GM23248 (cell line): Measurements from ENCODE around the gene IL1RAPL2. TPM values are rescaled to one million over a fixed set of nuclear protein-coding genes. Genes with fewer than 3 reads are reported as not detected.
"Not testable (repeated sequence)": the region's sequence is repeated elsewhere in the genome, so short reads cannot be mapped to it uniquely, and the experiment has no call there.

Experiments used
- DNase-seq: peaks from one replicate; pipeline ENCODE4 v3.0.0-alpha.2; 2015
- H2AFZ ChIP-seq: fragments of 200-600 bp; sonication (generic); 2 replicates; pipeline ENCODE4 v1.6.1; 2016; ENCODE audit warnings: antibody characterized with exemption
- H3F3A ChIP-seq: fragments of 200-600 bp; sonication (generic); 2 replicates; pipeline ENCODE4 v1.6.1; 2016; ENCODE audit warnings: mild to moderate bottlenecking, antibody characterized with exemption, mixed run types; ENCODE audit not compliant: insufficient read depth
- H3K27ac ChIP-seq: fragments of 200-600 bp; sonication (generic); 2 replicates; pipeline ENCODE4 v1.5.1; 2016; ENCODE audit warnings: mild to moderate bottlenecking
- H3K27me3 ChIP-seq: fragments of 200-600 bp; sonication (generic); replicated peaks from 2 replicates; pipeline ENCODE4 v1.6.1; 2016; ENCODE audit warnings: mild to moderate bottlenecking; ENCODE audit not compliant: insufficient read depth
- H3K36me3 ChIP-seq: fragments of 200-600 bp; sonication (generic); 2 replicates; pipeline ENCODE4 v1.6.1; 2016; ENCODE audit warnings: low read depth, mild to moderate bottlenecking
- H3K4me1 ChIP-seq: fragments of 200-600 bp; sonication (generic); 2 replicates; pipeline ENCODE4 v1.6.1; 2016; ENCODE audit warnings: mild to moderate bottlenecking; ENCODE audit not compliant: insufficient read depth
- H3K4me2 ChIP-seq: fragments of 200-600 bp; sonication (generic); one replicate; pipeline ENCODE4 v1.6.1; 2016; ENCODE audit warnings: mild to moderate bottlenecking; ENCODE audit not compliant: unreplicated experiment
- H3K4me3 ChIP-seq: fragments of 200-600 bp; sonication (generic); 2 replicates; pipeline ENCODE4 v1.5.1; 2016; ENCODE audit warnings: mild to moderate bottlenecking
- H3K79me2 ChIP-seq: fragments of 200-600 bp; sonication (generic); 2 replicates; pipeline ENCODE4 v1.6.1; 2016; ENCODE audit warnings: mild to moderate bottlenecking; ENCODE audit not compliant: insufficient read depth
- H3K9ac ChIP-seq: fragments of 200-600 bp; sonication (generic); 2 replicates; pipeline ENCODE4 v1.6.1; 2016; ENCODE audit warnings: mild to moderate bottlenecking
- H3K9me2 ChIP-seq: fragments of 200-600 bp; sonication (generic); 2 replicates; pipeline ENCODE4 v1.6.1; 2016; ENCODE audit warnings: mixed run types, mild to moderate bottlenecking, moderate library complexity; ENCODE audit not compliant: insufficient read depth
- H3K9me3 ChIP-seq: fragments of 200-600 bp; sonication (generic); one replicate; pipeline ENCODE4 v1.6.1; 2017; ENCODE audit warnings: low read depth
- H4K20me1 ChIP-seq: fragments of 200-600 bp; sonication (generic); 2 replicates; pipeline ENCODE4 v1.6.0; 2016; ENCODE audit not compliant: insufficient read depth
- EZH2 ChIP-seq: fragments of 200-600 bp; sonication (generic); IDR thresholded peaks from 2 replicates; pipeline ENCODE4 v1.6.1; 2018; ENCODE audit warnings: antibody characterized with exemption, mild to moderate bottlenecking; ENCODE audit not compliant: insufficient read depth, poor library complexity, severe bottlenecking
- EZH2phosphoT487 ChIP-seq: fragments of 200-600 bp; sonication (generic); IDR thresholded peaks from 2 replicates; pipeline ENCODE4 v1.6.1; 2018; ENCODE audit warnings: antibody characterized with exemption, moderate library complexity, mild to moderate bottlenecking, low read depth; ENCODE audit not compliant: insufficient read depth
- WGBS, 2 experiments: methylation state at CpG; one replicate each; pipeline ENCODE4 v1.1.6; 2015 to 2017; ENCODE audit warnings: low lambda C conversion rate in 2 of 2, low coverage in 1 of 2; ENCODE audit errors: missing lambda C conversion rate in 2 of 2; 5-methylcytosine and 5-hydroxymethylcytosine counted together
- in situ Hi-C: fragments of 300-500 bp; cut with MboI; formaldehyde crosslinking; loops from 2 replicates; pipeline ENCODE4 v1.15.0; 2020
- polyA plus RNA-seq: library from polyadenylated mRNA; unstranded; fragments of >200 nt; fragmentation: Nextera tagmentation; extraction: Ambion mirVana; gene quantifications from 2 replicates; pipeline ENCODE4 v1.2.1, GENCODE V29; 2016
- total RNA-seq: library from RNA; depleted of rRNA; stranded (reverse); fragments of >200 nt; shearing (Covaris generic); gene quantifications from 2 replicates; pipeline ENCODE4 v1.2.3, GENCODE V29; 2014; rRNA removed

IL1RAPL2 gene
- total RNA-seq: not detected in 2 replicates
- polyA plus RNA-seq: not detected in 2 replicates

DNA sequence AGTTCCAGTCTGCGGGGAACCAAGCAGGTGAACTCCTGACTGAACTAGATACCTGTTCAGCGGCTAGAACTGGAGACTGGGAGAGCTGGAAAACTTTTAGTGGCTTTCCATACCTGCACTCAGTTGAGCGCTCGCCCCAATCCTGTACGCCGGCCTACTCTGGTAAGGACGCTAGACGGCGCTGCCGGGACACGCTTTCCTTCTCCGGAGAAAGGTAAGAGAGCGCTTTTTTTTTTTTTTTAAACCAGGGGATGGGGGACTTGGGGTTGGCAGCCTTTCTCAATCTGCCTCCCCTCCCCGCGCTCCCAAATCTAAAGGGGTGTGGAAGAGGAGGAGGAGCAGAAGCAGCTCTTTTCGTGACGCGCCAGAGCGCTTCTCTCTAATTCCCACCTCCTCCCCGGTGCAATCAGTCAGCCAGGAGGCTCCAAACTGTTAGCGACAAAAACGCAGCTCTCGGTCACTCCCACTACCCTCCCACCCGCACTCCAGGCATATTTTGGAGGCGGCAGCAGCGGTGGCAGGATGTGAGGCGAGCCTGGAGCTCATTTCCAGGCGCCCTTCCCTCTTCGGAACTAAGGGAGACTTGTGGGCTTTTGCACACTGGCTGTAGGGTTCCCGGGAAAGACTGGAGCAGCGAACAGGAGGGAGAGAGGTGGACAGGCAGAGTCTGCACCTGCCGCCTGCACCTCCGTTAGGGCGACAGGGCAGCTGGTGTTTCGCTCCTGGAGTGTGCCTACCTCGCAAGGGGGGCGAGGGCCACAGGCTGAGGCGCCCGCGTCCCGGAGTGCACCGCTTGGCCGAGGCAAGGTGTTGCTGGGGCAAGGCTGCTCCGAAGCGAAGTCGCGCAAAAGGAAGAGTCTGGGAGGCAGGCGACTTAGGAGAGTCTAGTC, at the start of gene IL1RAPL2:
Gene IL1RAPL2, plus strand, starts transcription at position 409 of the 890 bp plus-strand sequence.
- Histone ChIP-seq H3K9me3 (no peaks in the 10 kb centered on the region), H3K36me3 (no peaks in the 10 kb centered on the region), H3K27me3 (no peaks in the 10 kb centered on the region; the same call in 1 of the 2 replicates), H3K4me3 (no peak within 1 kb of the TSS), H4K20me1 (no peaks in the 10 kb centered on the region), H3K9me2 (no peaks in the 10 kb centered on the region), H3K27ac (no peak within 1 kb of the TSS), H3K79me2 (no peaks in the 10 kb centered on the region), H2AFZ (no peak within 1 kb of the TSS), H3K4me1 (no peaks in the 10 kb centered on the region), H3K4me2 (no peak within 1 kb of the TSS), H3F3A (no peaks in the 10 kb centered on the region), H3K9ac (no peak within 1 kb of the TSS)
- in situ Hi-C loops: no loop called here
- peak; percentile 34 for DNase-seq
- TF ChIP-seq EZH2phosphoT487 (no peak), EZH2 (no peak)
- WGBS, 2 experiments: 3% methylated on average over 25 to 39 of the region's 48 CpGs

GRCh38 chrX:104522386-104522785, 43.6 kb upstream of the IL1RAPL2 start:
- H3K9ac ChIP-seq: no peak overlapping the region
- 0 to 5% methylated on average over 2 of the region's 2 CpGs for WGBS, 2 experiments
- no peaks in the 10 kb centered on the region for H3K9me3 ChIP-seq
- no peaks in the 10 kb centered on the region for H3F3A ChIP-seq
- no peak overlapping the region for H3K4me3 ChIP-seq
- TF ChIP-seq EZH2 (no peak), EZH2phosphoT487 (no peak)
- no peaks in the 10 kb centered on the region for H3K4me1 ChIP-seq
- no peak for DNase-seq
- H3K27me3 ChIP-seq: no peaks in the 10 kb centered on the region
- in situ Hi-C loops: no loop called here
- H3K79me2 ChIP-seq: no peaks in the 10 kb centered on the region
- H2AFZ ChIP-seq: no peak overlapping the region
- H3K27ac ChIP-seq: no peak overlapping the region
- H3K9me2 ChIP-seq: no peaks in the 10 kb centered on the region
- no peak overlapping the region for H3K4me2 ChIP-seq
- H4K20me1 ChIP-seq: no peaks in the 10 kb centered on the region
- no peaks in the 10 kb centered on the region for H3K36me3 ChIP-seq

- Histone ChIP-seq H3K9me2 (no peaks in the 10 kb centered on the region), H3K4me3 (no peak overlapping the region), H3K4me1 (no peaks in the 10 kb centered on the region), H3K4me2 (no peak overlapping the region), H3K9ac (no peak overlapping the region), H3K27me3 (no peaks in the 10 kb centered on the region), H3K9me3 (no peaks in the 10 kb centered on the region), H2AFZ (no peak overlapping the region), H3F3A (no peaks in the 10 kb centered on the region), H4K20me1 (no peaks in the 10 kb centered on the region), H3K79me2 (no peaks in the 10 kb centered on the region), H3K36me3 (no peaks in the 10 kb centered on the region), H3K27ac (no peak overlapping the region)
- in situ Hi-C loops: no loop called here
- no peak for TF ChIP-seq EZH2
- no peak for TF ChIP-seq EZH2phosphoT487
- WGBS, 2 experiments: 0 to 10% methylated on average over 1 to 2 of the region's 2 CpGs
- DNase-seq: no peak
These were observed 42.1 kb upstream of the IL1RAPL2 start for GRCh38 chrX:104523858-104524257.

- no peak for TF ChIP-seq EZH2phosphoT487
- no peak for TF ChIP-seq EZH2
- 36 to 37% methylated on average over 2 of the region's 2 CpGs for WGBS, 2 experiments
- in situ Hi-C loops: no loop called here
These were observed 26.9 kb upstream of the IL1RAPL2 start for GRCh38 chrX:104539081-104539480.

DNA sequence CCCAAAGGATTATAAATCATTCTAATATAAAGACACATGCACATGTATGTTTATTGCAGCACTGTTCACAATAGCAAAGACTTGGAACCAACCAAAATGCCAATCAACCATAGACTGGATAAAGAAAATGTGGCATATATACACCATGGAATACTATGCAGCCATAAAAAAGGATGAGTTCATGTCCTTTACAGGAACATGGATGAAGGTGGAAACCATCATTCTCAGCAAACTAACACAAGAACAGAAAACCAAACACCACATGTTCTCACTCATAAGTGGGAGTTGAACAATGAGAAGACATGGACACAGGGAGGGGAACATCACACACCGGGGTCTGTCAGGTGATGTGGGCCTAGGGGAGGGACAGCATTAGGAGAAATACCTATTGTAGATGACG, 23.6 kb upstream of the IL1RAPL2 start:
- WGBS, 2 experiments: 15 to 41% methylated on average over 2 of the region's 2 CpGs
- H3K9me2 ChIP-seq, H4K20me1 ChIP-seq, H3K4me1 ChIP-seq, H3K4me2 ChIP-seq, H2AFZ ChIP-seq, H3K27ac ChIP-seq, H3K4me3 ChIP-seq, in situ Hi-C loops, DNase-seq, H3F3A ChIP-seq, H3K9me3 ChIP-seq, H3K79me2 ChIP-seq, H3K27me3 ChIP-seq, H3K36me3 ChIP-seq, H3K9ac ChIP-seq: not testable (repeated sequence)

More at GRCh38 chrX:104539081-104539480, 26.9 kb upstream of the IL1RAPL2 start:
- no peak overlapping the region for H3K4me2 ChIP-seq
- H3K9me3 ChIP-seq: no peaks in the 10 kb centered on the region
- H3K9me2 ChIP-seq: no peaks in the 10 kb centered on the region
- H3K27me3 ChIP-seq: no peaks in the 10 kb centered on the region
- no peaks in the 10 kb centered on the region for H3F3A ChIP-seq
- H3K36me3 ChIP-seq: no peaks in the 10 kb centered on the region
- no peaks in the 10 kb centered on the region for H4K20me1 ChIP-seq
- H3K4me3 ChIP-seq: no peak overlapping the region
- no peaks in the 10 kb centered on the region for H3K79me2 ChIP-seq
- no peak overlapping the region for H3K27ac ChIP-seq
- H3K4me1 ChIP-seq: no peaks in the 10 kb centered on the region
- no peak for DNase-seq
- H2AFZ ChIP-seq: no peak overlapping the region
- H3K9ac ChIP-seq: no peak overlapping the region
